ENCODE results near the gene ACSS1. TPM values are rescaled to one million over a fixed set of nuclear protein-coding genes. Genes with fewer than 3 reads are reported as not detected.
A peak's percentile ranks its signal among the peaks of the same experiment; 100 is the strongest.

The ACSS1 gene
- total RNA-seq, 1 experiment from 2014 or later, result 2.3 TPM

GRCh38 chr20:25061103-25061799, 3.3 kb upstream of the ACSS1 start:
- no TSS peak for BruUV-seq (replicated peaks)
- H3K27me3 ChIP-seq (ENCODE audit: low read length), result peaks cover 37% of the 10 kb centered on the region

GRCh38 chr20:25059866-25060465, 2.0 kb upstream of the ACSS1 start:
- ChIA-PET POLR2A (ENCODE audit: unreplicated experiment) (no interaction called here), CTCF (interaction anchor here (1.7 kb wide), 1 partner anchor 66 kb away, joined by 11 read pairs; no protein-coding TSS in a partner anchor)
- no peak for TF ChIP-seq EZH2 (IDR thresholded peaks at IDR 0.05; ENCODE audit: low read length, unreplicated experiment)
- peaks cover 26% of the 10 kb centered on the region for H3K4me1 ChIP-seq (ENCODE audit: insufficient read depth, low read length)
- H3K4me3 ChIP-seq (ENCODE audit: low read length), result no peak overlapping the region
- H3K9me3 ChIP-seq (ENCODE audit: low read length), result no peaks in the 10 kb centered on the region
- no peaks in the 10 kb centered on the region for H3K9me2 ChIP-seq (replicated peaks; ENCODE audit: low read length)
- no peaks in the 10 kb centered on the region for H3K36me3 ChIP-seq (ENCODE audit: low read depth, low read length)
- no peak overlapping the region for H2AFZ ChIP-seq (ENCODE audit: low read length)
- ATAC-seq (no peak), DNase-seq (peak; percentile 13)
- no peak overlapping the region for H3K27ac ChIP-seq (ENCODE audit: low read length)
- H3F3A ChIP-seq (ENCODE audit: low read length, unreplicated experiment), result no peaks in the 10 kb centered on the region
- H3K79me2 ChIP-seq (ENCODE audit: low read length), result no peaks in the 10 kb centered on the region
- peaks cover 37% of the 10 kb centered on the region for H3K27me3 ChIP-seq (ENCODE audit: low read length)
- H3K9ac ChIP-seq (ENCODE audit: low read length), result no peak overlapping the region
- intact Hi-C loops (cut with micrococcal nuclease), result no loop called here
- no peak overlapping the region for H3K4me2 ChIP-seq (ENCODE audit: low read length)
- no peaks in the 10 kb centered on the region for H4K20me1 ChIP-seq (ENCODE audit: low read length)
- no TSS peak for BruUV-seq (replicated peaks)

More at GRCh38 chr20:25061103-25061799, 3.3 kb upstream of the ACSS1 start:
- TF ChIP-seq EZH2 (IDR thresholded peaks at IDR 0.05; ENCODE audit: low read length, unreplicated experiment) (no peak), EZH2phosphoT487 (IDR thresholded peaks at IDR 0.05; ENCODE audit: borderline replicate concordance, low read length) (no peak)
- TF ChIP-seq, protein P1, sequence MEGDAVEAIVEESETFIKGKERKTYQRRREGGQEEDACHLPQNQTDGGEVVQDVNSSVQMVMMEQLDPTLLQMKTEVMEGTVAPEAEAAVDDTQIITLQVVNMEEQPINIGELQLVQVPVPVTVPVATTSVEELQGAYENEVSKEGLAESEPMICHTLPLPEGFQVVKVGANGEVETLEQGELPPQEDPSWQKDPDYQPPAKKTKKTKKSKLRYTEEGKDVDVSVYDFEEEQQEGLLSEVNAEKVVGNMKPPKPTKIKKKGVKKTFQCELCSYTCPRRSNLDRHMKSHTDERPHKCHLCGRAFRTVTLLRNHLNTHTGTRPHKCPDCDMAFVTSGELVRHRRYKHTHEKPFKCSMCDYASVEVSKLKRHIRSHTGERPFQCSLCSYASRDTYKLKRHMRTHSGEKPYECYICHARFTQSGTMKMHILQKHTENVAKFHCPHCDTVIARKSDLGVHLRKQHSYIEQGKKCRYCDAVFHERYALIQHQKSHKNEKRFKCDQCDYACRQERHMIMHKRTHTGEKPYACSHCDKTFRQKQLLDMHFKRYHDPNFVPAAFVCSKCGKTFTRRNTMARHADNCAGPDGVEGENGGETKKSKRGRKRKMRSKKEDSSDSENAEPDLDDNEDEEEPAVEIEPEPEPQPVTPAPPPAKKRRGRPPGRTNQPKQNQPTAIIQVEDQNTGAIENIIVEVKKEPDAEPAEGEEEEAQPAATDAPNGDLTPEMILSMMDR (conservative IDR thresholded peaks at IDR 0.05; ENCODE audit: low read depth, low read length), result no peak
- H3K9ac ChIP-seq (ENCODE audit: low read length), result no peak overlapping the region
- H4K20me1 ChIP-seq (ENCODE audit: low read length), result no peaks in the 10 kb centered on the region
- no peaks in the 10 kb centered on the region for H3K9me3 ChIP-seq (ENCODE audit: low read length)
- no peaks in the 10 kb centered on the region for H3K36me3 ChIP-seq (ENCODE audit: low read depth, low read length)
- H3K27ac ChIP-seq (ENCODE audit: low read length), result no peak overlapping the region
- intact Hi-C loops (cut with micrococcal nuclease), result no loop called here
- no peaks in the 10 kb centered on the region for H3K79me2 ChIP-seq (ENCODE audit: low read length)
- no peaks in the 10 kb centered on the region for H3F3A ChIP-seq (ENCODE audit: low read length, unreplicated experiment)
- DNase-seq (no peak), ATAC-seq (no peak)
- POLR2A ChIA-PET (ENCODE audit: unreplicated experiment), result interaction anchor here (0.6 kb wide), 1 partner anchor 54 kb away, joined by 3 read pairs; no protein-coding TSS in a partner anchor
- CTCF ChIA-PET, result no interaction called here
- H3K4me1 ChIP-seq (ENCODE audit: insufficient read depth, low read length), result peaks cover 25% of the 10 kb centered on the region
- H2AFZ ChIP-seq (ENCODE audit: low read length), result no peak overlapping the region
- no peak overlapping the region for H3K4me2 ChIP-seq (ENCODE audit: low read length)
- H3K4me3 ChIP-seq (ENCODE audit: low read length), result no peak overlapping the region
- no peaks in the 10 kb centered on the region for H3K9me2 ChIP-seq (replicated peaks; ENCODE audit: low read length)

DNA sequence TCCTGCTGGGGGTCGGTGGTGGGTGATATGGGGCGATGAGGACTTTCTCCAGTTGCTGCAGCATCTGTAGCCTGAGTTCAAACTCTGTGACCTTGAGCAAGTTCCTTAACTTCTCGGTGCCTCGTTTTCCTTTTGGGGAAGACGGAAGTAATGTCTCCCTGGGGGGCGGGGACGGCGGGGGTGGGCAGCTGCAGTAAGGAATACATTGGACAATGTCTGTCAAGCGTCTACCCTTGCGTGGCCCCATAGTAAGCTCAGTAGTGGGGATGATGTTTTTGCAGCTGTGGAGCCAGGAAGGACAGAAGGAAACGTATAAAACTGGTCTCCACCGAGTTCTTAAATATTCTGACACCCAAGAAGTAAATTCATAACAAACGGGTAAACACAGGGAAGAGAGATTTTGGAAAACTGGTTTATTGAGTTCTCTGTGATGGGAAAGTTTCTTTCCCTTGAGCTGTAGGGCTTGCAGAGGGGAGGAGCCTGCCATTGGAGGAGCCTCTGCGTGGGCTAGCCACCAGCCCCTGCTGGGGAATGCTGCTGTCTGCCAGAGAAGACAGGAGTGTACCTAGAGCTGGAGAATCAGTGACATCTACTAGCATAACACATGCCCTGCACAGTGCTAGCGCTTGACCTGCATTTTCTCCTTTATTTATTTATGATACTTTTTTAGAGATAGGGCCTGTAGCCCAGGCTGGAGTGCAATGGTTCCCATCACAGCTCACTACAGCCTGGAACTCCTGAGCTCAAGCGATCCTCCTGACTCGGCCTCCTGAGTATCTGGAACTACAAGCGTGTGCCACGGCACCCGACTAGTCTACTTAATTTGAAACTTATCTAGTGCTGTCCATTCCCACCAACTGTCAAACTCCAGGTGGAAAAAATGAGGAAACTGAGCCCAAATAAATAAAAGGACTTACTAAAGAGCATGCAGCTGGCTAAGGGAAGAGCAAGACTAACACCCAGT, 1.2 kb upstream of the ACSS1 start:
- Histone ChIP-seq H3K4me1 (ENCODE audit: insufficient read depth, low read length) (peaks cover 26% of the 10 kb centered on the region), H3K27me3 (ENCODE audit: low read length) (peaks cover 29% of the 10 kb centered on the region), H3K4me2 (ENCODE audit: low read length) (peak overlapping the region; percentile 93), H2AFZ (ENCODE audit: low read length) (peak overlapping the region; percentile 93), H3K36me3 (ENCODE audit: low read depth, low read length) (no peaks in the 10 kb centered on the region), H3K4me3 (ENCODE audit: low read length) (peak overlapping the region; percentile 86), H4K20me1 (ENCODE audit: low read length) (no peaks in the 10 kb centered on the region), H3K9me2 (replicated peaks; ENCODE audit: low read length) (no peaks in the 10 kb centered on the region), H3K27ac (ENCODE audit: low read length) (no peak overlapping the region), H3K79me2 (ENCODE audit: low read length) (no peaks in the 10 kb centered on the region), H3K9ac (ENCODE audit: low read length) (no peak overlapping the region), H3K9me3 (ENCODE audit: low read length) (no peaks in the 10 kb centered on the region), H3F3A (ENCODE audit: low read length, unreplicated experiment) (no peaks in the 10 kb centered on the region)
- TF ChIP-seq EZH2phosphoT487 (IDR thresholded peaks at IDR 0.05; ENCODE audit: borderline replicate concordance, low read length), result no peak
- TF ChIP-seq, protein P1 (conservative IDR thresholded peaks at IDR 0.05; ENCODE audit: low read depth, low read length), result no peak
- no peak for TF ChIP-seq EZH2 (IDR thresholded peaks at IDR 0.05; ENCODE audit: low read length, unreplicated experiment)
- intact Hi-C loops (cut with micrococcal nuclease), result no loop called here
- DNase-seq, result peak; percentile 37
- CTCF ChIA-PET, result interaction anchor here (1.0 to 1.7 kb wide), 2 partner anchors 64 to 65 kb away, joined by 3 to 11 read pairs; no protein-coding TSS in a partner anchor
- ATAC-seq, result peak; percentile 10
- BruUV-seq (replicated peaks), result no TSS peak
- POLR2A ChIA-PET (ENCODE audit: unreplicated experiment), result no interaction called here
